Measurements from ENCODE around the gene TBCK.

The TBCK gene

GRCh38 chr4:106273831-106274230, 42.2 kb downstream of the TBCK start:
- no peak for DNase-seq
- Histone ChIP-seq H3K9me3 (no peaks in the 10 kb centered on the region), H3K4me3 (no peak overlapping the region), H3K27me3 (no peaks in the 10 kb centered on the region), H3K27ac (no peak overlapping the region), H3K36me3 (no peaks in the 10 kb centered on the region), H3K4me1 (peaks cover 0 to 42% (median 4%) of the 10 kb centered on the region in 4 donors)
- TF ChIP-seq CTCF (IDR thresholded peaks at IDR 0.05): no peak
- intact Hi-C loops (cut with DNase I; ENCODE audit: low total_unique reads): no loop called here

DNA sequence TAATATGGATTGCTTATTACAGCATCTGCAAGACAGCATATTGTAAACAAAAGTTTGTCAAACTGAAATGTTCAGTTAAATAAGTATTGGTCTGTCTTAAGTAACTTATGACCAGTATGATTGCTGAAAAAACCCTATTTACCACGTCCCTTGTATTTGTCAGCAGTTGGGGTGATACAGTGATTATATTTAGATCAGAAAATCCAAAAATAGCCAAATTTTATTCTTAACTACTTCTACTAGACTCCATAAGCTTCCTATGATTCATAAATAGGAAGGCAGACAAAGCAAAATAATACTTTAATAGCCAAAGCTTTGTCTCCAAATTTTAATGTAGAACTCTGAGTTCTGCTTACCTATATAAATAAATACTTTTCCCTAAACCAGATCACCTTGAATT, 45.3 kb downstream of the TBCK start:
- no peak for DNase-seq

DNA sequence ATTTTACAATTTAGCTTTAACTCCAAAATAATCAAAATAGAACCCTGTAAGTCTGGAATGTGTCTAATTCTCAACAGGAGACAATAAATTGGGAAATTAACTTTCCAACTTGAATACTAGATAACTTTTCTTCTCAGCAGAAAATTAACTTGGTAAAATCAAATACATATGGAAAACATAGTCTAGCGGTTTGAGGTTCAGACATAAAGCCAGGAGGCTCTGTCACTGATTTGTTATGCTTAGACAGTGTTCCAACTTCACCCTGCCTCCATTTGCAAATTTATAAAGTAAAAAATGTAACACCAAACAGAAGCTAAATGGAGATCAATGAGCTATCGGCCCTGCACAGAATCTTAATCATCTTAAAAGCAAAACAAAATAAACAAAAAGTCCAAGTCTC, 46.3 kb downstream of the TBCK start:
- Histone ChIP-seq H3K9me3 (no peaks in the 10 kb centered on the region), H3K36me3 (no peaks in the 10 kb centered on the region), H3K4me1 (peaks cover 0 to 43% (median 4%) of the 10 kb centered on the region in 4 donors), H3K4me3 (no peak overlapping the region), H3K27me3 (no peaks in the 10 kb centered on the region), H3K27ac (no peak overlapping the region)
- no peak for DNase-seq
- intact Hi-C loops (cut with DNase I; ENCODE audit: low total_unique reads): loop anchor here (10.0 kb wide), 1 partner anchor 235 kb away; no protein-coding TSS in a partner anchor
- TF ChIP-seq CTCF (IDR thresholded peaks at IDR 0.05): no peak

More for the DNA sequence above, 45.3 kb downstream of the TBCK start:
- TF ChIP-seq CTCF (IDR thresholded peaks at IDR 0.05): no peak
- H3K4me3 ChIP-seq: no peak overlapping the region
- peaks cover 0 to 43% (median 4%) of the 10 kb centered on the region in 4 donors for H3K4me1 ChIP-seq
- H3K27ac ChIP-seq: no peak overlapping the region
- intact Hi-C loops (cut with DNase I; ENCODE audit: low total_unique reads): no loop called here
- no peaks in the 10 kb centered on the region for H3K27me3 ChIP-seq
- H3K9me3 ChIP-seq: no peaks in the 10 kb centered on the region
- no peaks in the 10 kb centered on the region for H3K36me3 ChIP-seq

- H3K36me3 ChIP-seq: no peaks in the 10 kb centered on the region
- no peak overlapping the region for H3K4me3 ChIP-seq
- peaks cover 0 to 39% (median 4%) of the 10 kb centered on the region in 4 donors for H3K4me1 ChIP-seq
- no peaks in the 10 kb centered on the region for H3K9me3 ChIP-seq
- H3K27me3 ChIP-seq: no peaks in the 10 kb centered on the region
- no peak overlapping the region for H3K27ac ChIP-seq
- TF ChIP-seq CTCF (IDR thresholded peaks at IDR 0.05): no peak
- DNase-seq: no peak
- intact Hi-C loops (cut with DNase I; ENCODE audit: low total_unique reads): loop anchor here (10.0 kb wide), 1 partner anchor 236 kb away; no protein-coding TSS in a partner anchor
Measured at GRCh38 chr4:106268786-106269185, 47.2 kb downstream of the TBCK start.

DNA sequence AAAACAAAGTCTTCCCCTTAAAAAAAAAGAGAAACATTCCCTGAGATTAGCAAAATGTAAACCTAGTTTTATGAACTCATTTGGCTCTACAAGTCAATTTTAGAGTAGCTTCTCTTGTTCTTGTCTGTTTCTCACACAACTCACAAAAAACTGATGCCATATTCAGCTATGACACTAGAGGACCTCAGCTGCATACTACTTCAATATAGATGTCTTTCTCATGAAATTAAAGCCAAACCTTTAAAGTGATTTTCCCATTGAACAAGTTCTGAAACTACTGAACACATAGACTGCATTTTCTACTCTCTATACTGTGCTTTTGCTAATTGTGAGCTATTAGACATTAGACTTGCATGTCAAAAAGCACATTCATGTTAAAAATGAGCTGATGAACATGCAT, 49.8 kb downstream of the TBCK start:
- Histone ChIP-seq H3K27me3 (no peaks in the 10 kb centered on the region), H3K9me3 (no peaks in the 10 kb centered on the region), H3K4me3 (no peak overlapping the region), H3K27ac (no peak overlapping the region), H3K4me1 (peaks cover 0 to 25% (median 4%) of the 10 kb centered on the region in 4 donors), H3K36me3 (no peaks in the 10 kb centered on the region)
- no peak for DNase-seq
- intact Hi-C loops (cut with DNase I; ENCODE audit: low total_unique reads): loop anchor here (10.0 kb wide), 1 partner anchor 239 kb away; no protein-coding TSS in a partner anchor
- TF ChIP-seq CTCF (IDR thresholded peaks at IDR 0.05): peak; percentile 53 to 63

DNA sequence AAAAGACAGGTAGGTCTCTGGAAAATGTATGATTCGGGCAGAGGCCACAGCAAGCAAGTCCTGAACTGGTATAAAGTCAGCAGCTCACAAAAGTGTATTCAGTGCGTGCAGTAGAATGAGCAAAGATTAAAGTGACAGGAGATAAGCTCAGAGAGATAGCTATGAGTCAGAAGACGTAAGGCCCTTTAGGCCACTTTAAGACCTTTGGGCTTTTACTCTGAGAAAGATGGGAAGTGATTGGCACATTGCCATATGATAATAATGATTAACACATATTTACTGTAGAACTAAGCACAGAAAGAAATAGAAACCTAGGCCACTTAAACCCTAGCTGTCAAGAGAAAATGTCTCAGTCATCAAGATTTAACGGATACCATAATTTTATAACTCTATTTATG, 51.7 kb downstream of the TBCK start:
- Histone ChIP-seq H3K9me3 (no peaks in the 10 kb centered on the region), H3K27me3 (no peaks in the 10 kb centered on the region), H3K27ac (no peak overlapping the region), H3K36me3 (no peaks in the 10 kb centered on the region), H3K4me1 (peaks cover 0 to 6% (median 0%) of the 10 kb centered on the region in 4 donors), H3K4me3 (no peak overlapping the region)
- DNase-seq: no peak
- no peak for TF ChIP-seq CTCF (IDR thresholded peaks at IDR 0.05)
- intact Hi-C loops (cut with DNase I; ENCODE audit: low total_unique reads): loop anchor here (10.0 kb wide), 1 partner anchor 240 kb away; no protein-coding TSS in a partner anchor
